GM12873 (cell line): Measurements from ENCODE around the gene KRT74.

ENCODE experiments used
- CTCF ChIP-seq: IDR thresholded peaks from 2 replicates; pipeline ENCODE4 v1.5.1; 2012; ENCODE audit warnings: low read depth, mild to moderate bottlenecking, moderate library complexity, low read length, control low read depth; ENCODE audit not compliant: insufficient read depth; ENCODE audit errors: missing control alignments

Gene KRT74

GRCh38 chr12:52559979-52560378, 13.7 kb downstream of the KRT74 start:
- TF ChIP-seq CTCF: no peak

GRCh38 chr12:52558781-52559445, 14.7 kb downstream of the KRT74 start:
- no peak for TF ChIP-seq CTCF

- no peak for TF ChIP-seq CTCF
These were observed 16.2 kb downstream of the KRT74 start for GRCh38 chr12:52557476-52557875.

GRCh38 chr12:52555577-52555976, 18.1 kb downstream of the KRT74 start:
- TF ChIP-seq CTCF: no peak

GRCh38 chr12:52552681-52553195, 20.9 kb downstream of the KRT74 start, which contains the start of gene KRT71:
TSS of gene KRT71 (minus strand) at chr12:52553145. CDS start at chr12:52553077, 68 bp downstream.
- no peak for TF ChIP-seq CTCF

GRCh38 chr12:52552055-52552454, 21.6 kb downstream of the KRT74 start:
- no peak for TF ChIP-seq CTCF

GRCh38 chr12:52551216-52551865, 22.3 kb downstream of the KRT74 start:
- no peak for TF ChIP-seq CTCF
